Prostate gland (tissue), 2 donors: ENCODE measurements around the gene RNU5B-1.
"Not testable (repeated sequence)": the region's sequence is repeated elsewhere in the genome, so short reads cannot be mapped to it uniquely, and the experiment has no call there.

Experiments used
- CTCF ChIP-seq, 4 experiments: fragments of 200-600 bp in 2 of 4; fragments of 450-650 bp in 2 of 4; sonication (generic) in 2 of 4; IDR thresholded peaks; 1 replicate in 3 of 4; 2 replicates in 1 of 4; pipeline ENCODE4 v1.5.1; 2016 to 2019; ENCODE audit warnings: antibody characterized with exemption in 4 of 4, mild to moderate bottlenecking in 2 of 4, moderate library complexity in 2 of 4
- POLR2A ChIP-seq: fragments of 450-650 bp; IDR thresholded peaks from one replicate; pipeline ENCODE4 v1.6.1; 2016; ENCODE audit warnings: antibody characterized with exemption, mild to moderate bottlenecking

GRCh38 chr15:65347756-65348155 is 43.3 kb downstream of the RNU5B-1 start:
- not testable (repeated sequence) for TF ChIP-seq POLR2A; CTCF (IDR thresholded peaks at IDR 0.05)
